RCC 7860 (cell line): Measurements from ENCODE around the gene ALX4.

Source experiments
- DNase-seq: peaks from one replicate; pipeline ENCODE4 v3.0.0-alpha.2; 2015; ENCODE audit warnings: low spot score
- FAIRE-seq: peaks from 2 replicates; lab custom pipeline; 2012; peaks lifted over from hg19 to GRCh38; lab: Jason Lieb, UNC

Gene ALX4

DNA sequence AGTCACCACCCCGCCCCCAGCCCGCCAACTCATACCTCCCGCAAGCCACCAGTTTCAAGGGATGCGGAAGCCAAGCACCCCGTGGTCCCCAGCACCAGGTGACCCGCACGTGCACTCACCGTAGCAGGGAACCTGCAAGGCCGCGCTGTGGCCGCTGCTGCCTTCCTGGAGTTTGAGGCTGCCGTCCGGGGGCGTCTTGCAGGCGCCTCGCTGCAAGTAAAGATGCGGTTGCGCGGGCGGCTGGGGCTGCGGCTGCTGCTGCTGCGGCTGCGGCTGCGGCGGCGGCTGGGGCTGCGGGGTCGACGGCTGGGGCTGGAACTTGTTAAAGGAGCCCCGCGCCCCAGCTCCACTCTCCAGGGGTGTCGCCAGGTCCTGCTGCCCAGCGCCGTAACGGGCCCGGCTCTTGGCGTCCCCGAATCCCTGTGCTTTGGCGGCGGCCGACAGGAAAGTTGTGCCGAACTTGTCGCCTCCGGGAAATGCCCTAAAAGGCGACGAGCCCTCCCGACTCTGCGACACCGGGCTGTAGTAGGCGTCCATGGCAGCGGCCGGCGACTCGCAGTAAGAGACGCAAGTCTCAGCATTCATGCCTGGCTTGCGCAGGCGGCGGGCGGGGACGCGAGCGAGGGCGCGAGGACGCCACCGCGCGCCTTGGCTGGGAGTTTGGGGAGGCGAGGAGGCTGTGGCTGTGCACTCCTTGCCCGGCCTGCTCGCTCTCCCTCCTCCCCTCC is at the start of gene ALX4:
Gene ALX4 (minus strand): TSS at position 662 of the 728 bp plus-strand sequence. CDS start 77 bp downstream, at position 585.
- DNase-seq = no peak
- FAIRE-seq = no peak

DNA sequence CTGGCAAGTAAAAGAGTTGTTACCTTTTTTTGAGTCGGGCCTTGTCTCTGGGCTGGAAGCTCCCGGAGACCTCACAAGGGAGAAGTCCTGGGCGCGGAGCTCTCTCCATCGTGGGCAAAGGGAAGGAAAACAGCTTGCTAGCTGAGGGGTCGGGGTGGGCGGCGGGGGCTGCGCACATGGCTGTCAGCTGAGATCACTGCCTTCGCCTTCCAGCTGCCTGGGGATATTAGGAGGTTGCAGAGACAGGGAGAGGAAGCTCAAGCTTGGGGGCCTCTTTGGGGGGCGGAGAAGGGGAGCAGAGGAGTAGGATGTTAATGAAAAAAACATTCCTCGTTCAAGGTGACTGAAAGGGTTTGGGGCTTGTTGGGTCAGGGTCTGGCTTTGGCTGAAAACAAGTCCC is 49.2 kb upstream of the ALX4 start:
- no peak for FAIRE-seq
- DNase-seq = no peak

DNA sequence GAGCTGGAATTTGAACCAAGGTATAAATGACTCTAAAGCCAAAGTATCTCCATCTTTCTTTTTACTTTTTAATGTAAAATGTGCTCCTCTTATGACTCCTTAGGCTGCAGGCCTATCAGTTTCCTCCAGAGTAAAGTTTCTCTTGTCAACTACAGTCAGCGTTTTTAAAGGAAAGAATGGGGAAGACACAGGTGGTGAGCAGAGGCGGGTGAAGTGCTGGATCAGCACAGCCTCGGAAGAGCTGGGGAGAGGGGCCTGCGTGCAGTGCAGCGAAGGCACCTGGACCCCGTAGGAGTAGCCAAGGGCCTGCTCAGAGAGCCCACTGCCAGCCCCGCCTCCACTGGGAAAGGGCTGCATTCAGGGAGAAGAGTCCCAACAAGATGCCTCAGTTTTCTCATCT is 48.8 kb upstream of the ALX4 start:
- DNase-seq = no peak
- FAIRE-seq = no peak

DNA sequence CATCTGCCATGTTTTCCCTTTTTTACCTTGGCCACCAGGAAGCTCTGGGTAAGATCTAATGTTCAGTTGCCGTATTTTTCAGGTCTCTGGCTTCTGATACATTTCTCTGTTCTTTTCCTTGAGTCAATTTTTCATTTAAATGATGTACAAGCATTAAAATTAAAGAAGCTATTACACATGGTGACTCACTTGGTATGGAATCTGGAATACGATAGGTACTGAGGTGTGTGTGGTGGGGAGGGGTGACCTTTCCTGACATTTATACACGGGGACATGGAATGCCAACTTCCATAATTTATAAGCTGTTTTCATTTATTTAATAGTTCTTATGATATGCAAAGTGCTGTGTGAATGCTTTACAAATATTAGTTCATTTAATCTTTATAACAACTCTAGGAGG is 47.8 kb upstream of the ALX4 start:
- DNase-seq = no peak
- FAIRE-seq = no peak

DNA sequence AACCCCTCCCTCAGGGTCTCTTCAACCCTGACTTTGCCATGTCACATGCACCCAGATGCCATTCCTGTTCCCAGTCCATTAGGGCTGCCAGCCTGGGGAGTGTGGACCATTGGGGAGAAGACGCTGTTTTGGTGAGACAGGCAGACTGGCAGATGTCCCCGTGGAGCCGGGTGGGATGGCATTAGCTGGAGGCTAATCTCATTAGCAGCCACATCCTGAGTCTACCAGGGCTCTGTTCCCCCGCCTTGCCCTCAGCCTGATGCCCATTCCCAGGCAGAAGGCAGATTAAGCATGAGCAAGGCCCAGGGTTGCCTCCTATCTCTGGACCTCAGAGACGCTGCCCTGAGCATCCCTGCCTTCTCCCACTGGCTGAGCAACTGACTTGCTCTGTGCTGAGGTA is 46.4 kb upstream of the ALX4 start:
- no peak for FAIRE-seq
- DNase-seq = no peak

DNA sequence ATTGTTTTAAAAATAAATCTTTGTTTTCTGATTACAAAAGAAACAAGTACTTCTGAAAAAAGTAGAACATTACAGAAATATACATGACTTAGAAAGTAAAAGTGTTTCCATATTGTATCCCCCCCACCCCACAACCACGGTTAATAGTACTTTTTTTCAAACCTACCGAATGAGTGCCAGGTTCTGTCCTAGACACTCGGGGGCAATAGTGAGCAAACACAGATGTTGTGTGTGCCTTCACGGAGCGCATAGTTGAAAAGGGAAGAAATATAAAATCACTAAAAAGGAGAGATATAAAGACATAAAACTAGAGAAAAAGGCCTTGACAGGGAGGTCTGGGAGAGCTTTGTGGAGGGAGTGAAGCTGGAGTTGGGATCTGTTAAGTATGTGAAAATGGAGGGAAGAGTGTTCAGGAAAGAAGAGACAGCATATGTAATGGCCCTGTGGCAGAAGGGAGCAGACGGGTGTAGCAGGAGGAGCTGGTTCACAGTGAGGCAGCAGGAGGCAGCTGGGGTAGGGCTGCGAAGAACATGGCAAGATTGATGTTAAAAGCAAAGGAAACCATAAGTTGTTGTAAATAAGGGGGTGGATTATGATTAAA is 42.1 kb upstream of the ALX4 start:
- DNase-seq (no peak), FAIRE-seq (no peak)

DNA sequence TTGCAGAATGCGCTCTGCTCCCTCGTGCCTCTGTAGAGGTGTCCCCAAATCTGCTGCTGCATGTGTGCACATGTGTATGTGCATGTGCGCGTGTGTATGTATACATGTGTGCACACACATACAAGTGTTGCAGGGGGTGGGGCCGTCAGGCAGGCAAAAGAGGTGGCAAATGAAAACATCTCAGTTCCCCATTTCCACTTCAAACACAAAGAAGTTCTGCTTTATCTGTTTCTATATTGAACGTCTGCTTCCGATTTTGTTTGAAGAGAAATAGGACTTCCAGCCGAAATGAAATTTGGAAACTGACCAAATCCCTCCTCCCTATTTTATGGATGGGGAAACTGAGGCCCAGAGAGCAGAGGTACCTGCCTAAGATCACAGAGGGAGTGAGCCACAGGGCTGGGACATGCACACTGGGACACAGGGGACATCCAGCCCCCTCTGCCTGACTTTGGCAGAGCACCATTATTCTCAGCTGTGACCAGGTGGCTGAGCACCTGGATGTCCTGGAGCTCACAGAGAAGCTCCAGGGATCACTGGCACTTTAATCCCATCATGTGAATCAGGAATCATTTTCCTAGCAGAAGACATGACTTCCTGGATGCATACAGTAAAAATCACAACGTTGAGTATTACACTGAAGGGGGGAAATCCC is 41.2 kb upstream of the ALX4 start:
- no peak for FAIRE-seq
- no peak for DNase-seq

DNA sequence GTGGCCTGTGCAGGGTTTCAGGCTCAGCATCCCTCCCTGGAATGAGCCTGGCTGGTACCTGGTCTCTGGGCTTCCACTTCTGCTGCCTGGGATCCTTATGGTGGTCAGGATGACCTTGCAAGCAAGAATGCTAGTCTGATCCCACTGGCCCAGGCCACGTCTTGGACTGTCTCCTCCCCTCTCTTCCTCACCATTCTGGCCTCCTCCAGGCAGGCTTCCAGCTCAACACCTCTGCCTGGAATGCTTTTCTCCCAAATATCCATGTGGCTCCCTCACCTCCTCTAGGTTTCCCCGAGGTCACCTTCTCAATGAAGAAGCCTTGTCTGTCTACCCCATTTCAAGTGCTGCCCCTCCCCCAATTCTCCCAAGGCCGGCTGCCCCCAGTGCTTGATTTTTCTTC is 39.4 kb upstream of the ALX4 start:
- FAIRE-seq (no peak), DNase-seq (no peak)

DNA sequence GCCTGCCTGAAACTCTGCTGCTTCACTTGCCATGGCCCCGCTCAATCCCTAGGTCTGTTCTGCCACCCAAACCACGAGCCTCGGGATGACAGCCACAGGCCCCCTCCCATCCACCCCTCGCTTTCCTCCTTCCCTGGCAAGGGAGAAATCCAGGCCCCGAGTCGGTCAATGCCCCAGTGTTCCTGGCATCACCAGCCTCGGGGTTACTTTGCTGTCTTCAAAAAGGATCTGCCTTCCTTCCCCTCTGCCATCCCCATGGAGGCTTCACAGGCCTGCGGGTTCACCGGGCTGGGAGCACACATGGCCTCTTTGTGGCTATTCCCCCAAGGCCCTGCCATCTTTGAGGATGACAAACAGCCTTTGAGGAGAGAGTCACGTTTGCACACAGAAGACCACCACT is 38.8 kb upstream of the ALX4 start:
- no peak for FAIRE-seq

DNA sequence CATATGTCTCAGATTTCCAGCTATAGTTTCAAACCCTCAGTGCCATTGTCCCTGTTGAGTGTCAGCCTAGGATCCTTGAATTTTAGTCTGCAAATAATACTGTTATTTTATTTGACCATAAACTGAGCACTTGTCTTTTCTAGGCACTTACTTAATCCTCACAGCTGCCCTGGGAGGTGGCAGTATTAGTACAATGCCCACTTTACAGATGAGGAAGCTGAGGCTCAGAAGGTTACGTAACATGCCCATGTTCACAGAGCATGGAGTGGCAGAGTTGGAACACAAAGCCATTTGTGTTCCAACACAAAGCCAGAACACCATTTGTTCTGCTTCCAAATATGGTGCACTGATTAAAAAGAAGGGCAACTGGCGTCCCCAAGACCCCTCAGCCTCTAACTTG is 38.2 kb upstream of the ALX4 start:
- FAIRE-seq = no peak
- no peak for DNase-seq

More for the DNA sequence above, 38.8 kb upstream of the ALX4 start:
- DNase-seq = no peak

DNA sequence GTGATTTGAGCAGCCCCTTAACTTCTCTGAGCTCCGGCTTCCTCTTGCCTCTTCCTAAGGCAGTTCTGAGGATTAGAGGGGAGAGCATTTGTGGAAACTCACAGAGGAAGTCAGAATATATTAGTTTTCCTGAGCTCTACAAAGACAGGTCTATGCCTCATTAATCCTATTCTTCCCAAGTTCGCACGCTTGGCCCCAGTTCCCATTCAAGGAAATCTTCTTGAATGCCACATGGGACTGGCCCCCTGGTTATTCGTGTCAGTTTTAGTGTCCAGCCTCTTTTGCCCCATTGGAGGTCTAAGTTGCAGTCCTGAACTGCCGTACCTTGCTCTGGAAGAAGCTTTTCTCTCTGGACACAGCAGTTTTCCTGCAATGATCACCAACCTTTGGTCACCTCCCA is 37.6 kb upstream of the ALX4 start:
- FAIRE-seq (no peak), DNase-seq (no peak)

DNA sequence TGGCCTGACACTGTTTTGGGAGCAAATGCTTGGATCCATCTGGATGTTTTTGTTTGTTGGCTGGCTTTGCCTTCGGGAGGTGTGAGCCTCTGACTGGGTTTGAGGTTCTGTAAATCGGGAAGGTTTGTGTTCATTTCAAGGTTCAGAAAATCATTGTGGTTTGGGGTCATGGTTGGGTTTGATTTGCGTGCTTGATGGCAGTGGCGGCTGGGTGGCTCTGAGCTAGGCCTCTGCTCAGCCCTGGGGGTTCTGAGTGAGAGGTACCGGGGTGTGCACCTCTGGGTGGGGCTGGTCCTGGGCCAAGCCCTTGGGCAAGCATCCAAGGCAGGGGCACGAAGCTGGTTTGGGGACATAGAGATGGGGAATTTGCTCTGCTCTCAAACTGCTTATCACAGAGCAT is 37.0 kb upstream of the ALX4 start:
- FAIRE-seq = no peak
- no peak for DNase-seq

DNA sequence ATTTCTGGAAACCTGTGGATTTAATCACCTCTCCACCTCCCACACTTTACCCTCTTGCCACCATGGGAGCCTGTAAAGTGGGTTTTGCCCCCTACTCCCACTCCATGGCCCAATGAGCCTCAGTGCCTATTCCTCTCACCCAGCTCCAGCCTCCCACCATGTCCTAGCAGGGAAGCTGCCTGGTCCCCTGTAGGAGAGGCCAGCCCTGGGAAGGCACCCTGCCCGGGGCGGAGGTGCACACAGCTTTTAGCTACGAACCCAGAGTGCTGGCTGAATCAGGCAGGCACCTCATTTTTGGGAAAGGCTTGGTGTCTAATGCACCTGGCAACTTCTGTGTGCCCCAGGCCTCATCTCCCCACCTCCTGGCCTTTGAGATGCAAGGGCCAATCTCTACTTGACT is 35.8 kb upstream of the ALX4 start:
- no peak for DNase-seq
- FAIRE-seq = no peak

DNA sequence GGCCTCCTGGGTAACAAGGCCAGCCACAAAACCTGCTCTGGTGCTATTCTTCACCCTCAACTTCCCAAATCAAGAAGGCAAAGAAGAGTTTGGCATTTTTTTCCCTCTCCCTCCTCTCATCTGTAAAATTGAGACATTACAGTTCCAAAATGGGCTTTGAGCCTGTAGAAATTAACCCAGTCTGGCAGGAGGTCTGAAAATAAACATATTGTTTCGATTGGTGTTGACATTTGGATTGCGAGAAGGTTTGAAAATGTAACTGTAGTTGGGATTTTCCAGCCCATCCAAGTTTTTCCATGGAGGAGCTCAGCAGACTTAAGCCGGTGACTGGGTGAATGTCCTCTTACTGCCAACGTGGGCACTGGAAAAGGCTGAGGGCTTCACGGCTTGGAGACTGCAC is 35.0 kb upstream of the ALX4 start:
- FAIRE-seq (no peak), DNase-seq (no peak)

DNA sequence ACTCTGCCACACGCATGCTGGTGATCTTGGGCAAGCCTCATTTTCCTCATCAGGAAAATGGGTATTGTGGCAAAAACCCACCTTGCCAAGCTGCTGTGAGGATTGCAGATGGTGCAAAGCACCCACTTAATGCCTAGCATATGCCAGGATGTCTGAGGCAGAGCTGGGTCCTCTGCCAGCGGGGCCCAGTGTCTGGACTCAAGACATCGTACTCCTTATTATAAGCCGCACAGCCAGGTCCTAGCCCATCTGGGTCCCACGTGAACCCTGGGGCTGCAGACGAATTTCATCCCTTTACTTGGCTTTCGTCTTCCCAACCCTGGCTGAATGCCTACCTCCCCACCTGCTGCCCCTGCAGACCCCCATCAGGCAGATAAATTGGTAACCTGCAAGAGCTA is 34.5 kb upstream of the ALX4 start:
- FAIRE-seq (no peak), DNase-seq (no peak)

DNA sequence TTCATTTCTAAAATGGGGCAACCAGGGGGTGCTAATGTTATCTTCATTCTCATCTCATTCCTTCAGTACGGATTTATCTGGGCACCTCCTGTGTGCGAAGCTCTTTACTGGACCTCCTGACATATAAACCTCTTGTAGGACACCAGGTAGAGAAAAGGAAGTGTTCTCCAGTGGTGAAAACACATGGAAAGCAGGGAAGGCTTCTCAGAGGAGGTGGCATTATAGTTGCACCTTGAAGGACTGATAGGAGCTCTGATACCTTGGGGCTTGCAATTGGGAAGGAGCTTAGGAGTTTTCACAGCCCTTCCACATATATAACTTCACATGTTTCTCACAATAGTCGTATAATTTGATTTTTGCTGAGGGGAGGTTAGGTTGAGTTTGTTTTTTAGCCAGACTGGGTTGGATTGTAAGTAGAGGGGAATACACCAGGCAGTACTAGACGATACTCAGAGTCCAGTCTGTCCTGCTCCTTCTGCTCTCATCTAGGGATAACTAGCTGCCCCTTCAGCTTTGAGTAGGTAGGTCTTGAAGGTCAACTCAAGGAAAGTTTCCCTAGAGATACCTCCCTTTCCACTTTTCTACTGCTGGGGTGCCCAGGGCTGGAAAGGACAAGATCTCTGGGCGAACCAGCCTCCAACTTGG is 34.0 kb upstream of the ALX4 start:
- DNase-seq (no peak), FAIRE-seq (no peak)

DNA sequence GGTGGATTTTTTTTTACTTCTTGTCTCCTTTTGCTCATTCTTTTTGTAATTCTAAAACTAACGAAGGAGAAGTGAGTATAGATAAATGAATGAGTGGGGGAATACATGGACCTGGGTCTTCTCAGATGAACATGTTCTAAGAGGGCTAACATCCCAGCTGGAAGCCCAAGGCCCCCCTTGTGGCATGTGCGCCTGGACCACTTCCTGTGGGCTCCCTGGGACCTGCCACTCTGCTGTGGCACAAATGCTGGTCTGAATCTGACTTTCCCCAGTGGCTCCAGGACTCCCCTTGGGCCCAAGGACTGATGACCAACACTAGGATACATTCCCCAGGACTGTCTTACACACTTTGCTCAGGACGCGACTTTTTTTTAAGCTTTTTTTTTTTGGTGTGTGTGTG is 32.7 kb upstream of the ALX4 start:
- no peak for FAIRE-seq
- no peak for DNase-seq

DNA sequence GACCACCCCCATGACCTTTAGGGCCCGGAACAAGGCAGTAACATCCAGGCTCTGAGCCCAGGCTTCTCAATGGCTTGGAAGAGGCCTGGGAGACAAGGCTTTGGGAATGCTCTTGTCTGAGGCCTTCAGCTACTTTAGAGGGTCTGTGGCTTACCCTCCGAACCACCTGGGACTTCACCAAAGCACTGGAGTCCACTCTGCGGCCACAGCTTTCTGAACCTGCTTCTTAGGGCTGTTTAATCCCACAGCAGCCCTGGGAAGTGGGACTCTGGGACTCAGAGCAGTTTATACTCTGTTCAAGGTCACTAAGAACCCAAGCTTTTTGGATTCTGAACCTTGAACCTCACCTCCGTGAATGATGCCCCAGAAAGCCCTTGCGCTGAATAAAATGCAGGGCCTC is 30.7 kb upstream of the ALX4 start:
- FAIRE-seq (no peak), DNase-seq (no peak)

DNA sequence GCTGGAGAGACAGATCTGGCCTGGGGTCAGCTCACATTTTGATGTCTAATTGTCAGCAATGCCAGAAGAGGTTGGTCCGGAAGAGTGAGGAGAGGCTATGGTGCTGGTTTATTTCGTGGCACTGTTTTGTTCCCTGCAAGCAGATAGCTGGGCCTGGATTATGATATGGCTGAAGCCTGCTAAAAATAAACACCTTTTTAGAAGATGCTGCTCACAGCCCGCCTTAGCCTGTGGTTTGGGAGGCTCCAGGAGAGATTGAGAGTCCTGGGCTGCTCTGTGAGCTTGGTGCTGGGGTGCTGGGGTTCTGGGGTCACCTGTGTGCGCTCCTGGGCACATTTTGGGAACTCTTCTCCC is 29.6 kb upstream of the ALX4 start:
- DNase-seq (no peak), FAIRE-seq (no peak)

DNA sequence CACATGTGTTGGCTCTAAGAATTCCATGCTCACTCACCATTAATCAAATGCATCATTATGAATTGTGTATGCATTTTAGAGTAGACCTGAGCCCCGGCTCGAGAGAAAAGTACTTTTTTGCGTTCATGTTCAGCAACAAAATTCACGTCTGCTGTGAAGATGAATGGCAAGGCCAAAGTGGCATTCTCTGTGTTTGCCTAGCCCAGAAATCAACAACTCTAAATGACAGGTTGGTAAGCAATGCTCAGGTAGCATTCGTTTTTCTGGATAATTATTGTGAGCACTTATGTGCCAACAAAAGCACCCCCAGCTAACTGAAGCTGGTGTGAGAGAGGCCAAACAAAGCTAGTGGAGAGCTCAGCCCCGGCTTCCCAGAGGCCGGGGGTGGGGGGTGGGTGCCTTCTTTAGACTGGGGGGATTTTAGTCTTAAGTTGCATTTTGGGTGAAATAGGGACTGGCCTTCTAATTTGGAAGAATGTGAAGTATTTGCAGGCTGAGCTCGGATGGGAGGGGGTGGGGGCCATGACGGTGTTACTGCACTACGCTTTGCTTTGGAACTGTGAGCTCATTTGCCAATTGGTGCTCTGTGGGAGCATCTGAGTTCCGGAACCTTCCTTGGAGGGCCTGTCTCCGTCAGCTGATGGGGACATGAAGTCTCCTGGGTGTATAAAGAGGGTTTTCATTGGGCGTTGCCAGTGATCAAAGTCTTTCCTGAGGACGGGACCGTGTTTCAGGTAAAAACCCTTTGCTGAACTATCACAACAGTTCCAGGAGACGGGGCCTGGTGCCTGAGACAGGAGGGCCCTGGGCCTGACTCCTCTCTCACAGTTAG is 29.0 kb upstream of the ALX4 start:
- FAIRE-seq = no peak

DNA sequence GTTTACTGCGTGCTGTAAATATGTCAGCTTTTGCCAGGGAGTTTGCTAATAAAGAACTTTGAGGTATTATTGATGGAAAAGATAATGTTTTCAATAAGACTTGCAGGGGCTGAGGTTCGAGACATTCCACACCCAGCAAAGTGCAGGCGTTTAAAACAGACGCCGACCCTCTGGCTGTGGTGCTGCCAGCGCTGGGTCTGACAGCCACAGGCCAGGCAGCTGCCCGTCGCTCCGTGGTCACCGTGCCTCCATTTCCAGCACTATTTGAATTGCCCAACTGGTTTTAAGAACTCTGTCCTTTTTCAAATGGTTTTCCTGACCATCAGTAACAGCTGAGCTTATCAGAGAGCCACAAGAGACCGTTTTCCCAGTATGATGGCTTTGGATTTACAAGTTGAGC is 28.1 kb upstream of the ALX4 start:
- DNase-seq (no peak), FAIRE-seq (no peak)

More for the DNA sequence above, 29.0 kb upstream of the ALX4 start:
- DNase-seq = no peak
